Osteocyte (in vitro differentiated cells): ENCODE data around the gene EFCAB6. TPM values are rescaled to one million over a fixed set of nuclear protein-coding genes. Genes with fewer than 3 reads are reported as not detected.

Source experiments
- DNase-seq: peaks from one replicate; pipeline ENCODE4 v3.0.0; 2021; ENCODE audit warnings: mixed read lengths; ENCODE audit not compliant: unreplicated experiment; ENCODE audit errors: extremely low spot score
- H3K27ac Mint-ChIP-seq: one replicate; pipeline ENCODE4 v1.8.0; 2021; ENCODE audit warnings: mild to moderate bottlenecking, mixed read lengths; ENCODE audit not compliant: unreplicated experiment
- H3K27me3 Mint-ChIP-seq: one replicate; pipeline ENCODE4 v1.8.0; 2021; ENCODE audit warnings: mixed read lengths; ENCODE audit not compliant: unreplicated experiment
- H3K36me3 Mint-ChIP-seq: one replicate; pipeline ENCODE4 v1.8.0; 2021; ENCODE audit warnings: mixed read lengths; ENCODE audit not compliant: unreplicated experiment
- H3K4me1 Mint-ChIP-seq: one replicate; pipeline ENCODE4 v1.8.0; 2021; ENCODE audit warnings: mixed read lengths; ENCODE audit not compliant: unreplicated experiment
- H3K4me3 Mint-ChIP-seq: one replicate; pipeline ENCODE4 v1.8.0; 2021; ENCODE audit warnings: mild to moderate bottlenecking, moderate library complexity, mixed read lengths; ENCODE audit not compliant: unreplicated experiment
- H3K9me3 Mint-ChIP-seq: one replicate; pipeline ENCODE4 v1.8.0; 2021; ENCODE audit warnings: mixed read lengths; ENCODE audit not compliant: unreplicated experiment
- total RNA-seq: library from RNA; stranded (reverse); gene quantifications from 2 replicates; pipeline ENCODE4 v1.2.1, GENCODE V29; 2021
- TF ChIP-seq, protein P1 (sequence below): fragments of 200-600 bp; sonication (generic); IDR thresholded peaks from 2 replicates; pipeline ENCODE4 v1.5.0; 2021; ENCODE audit warnings: antibody characterized with exemption, mild to moderate bottlenecking, moderate library complexity

Gene EFCAB6
- total RNA-seq, 1 donor from 2014 or later = 1.4 TPM

DNA sequence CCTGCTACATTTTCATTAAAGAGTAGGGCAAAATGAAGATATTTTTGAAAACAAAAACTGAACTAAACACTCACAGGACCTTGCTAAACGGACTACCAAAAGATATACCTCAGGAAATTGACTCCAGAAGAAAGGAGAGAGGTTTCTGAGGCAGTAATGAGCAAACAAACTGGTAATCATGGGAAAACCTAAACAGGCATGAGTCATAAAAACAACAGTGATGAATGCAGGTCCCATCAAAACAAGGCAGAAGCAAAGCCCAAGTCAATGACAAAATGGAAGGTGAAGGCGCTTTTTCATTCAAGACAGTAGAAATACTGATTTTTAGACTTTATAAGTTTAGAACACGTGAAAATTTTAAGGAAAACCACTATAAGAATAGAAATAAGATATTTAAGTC, 104.5 kb downstream of the EFCAB6 start:
- Mint-ChIP-seq H3K4me1 (no peaks in the 10 kb centered on the region), H3K27ac (no peak overlapping the region), H3K9me3 (peaks cover 19% of the 10 kb centered on the region), H3K4me3 (no peak overlapping the region), H3K36me3 (no peaks in the 10 kb centered on the region), H3K27me3 (peaks cover 3% of the 10 kb centered on the region)
- TF ChIP-seq, protein P1, sequence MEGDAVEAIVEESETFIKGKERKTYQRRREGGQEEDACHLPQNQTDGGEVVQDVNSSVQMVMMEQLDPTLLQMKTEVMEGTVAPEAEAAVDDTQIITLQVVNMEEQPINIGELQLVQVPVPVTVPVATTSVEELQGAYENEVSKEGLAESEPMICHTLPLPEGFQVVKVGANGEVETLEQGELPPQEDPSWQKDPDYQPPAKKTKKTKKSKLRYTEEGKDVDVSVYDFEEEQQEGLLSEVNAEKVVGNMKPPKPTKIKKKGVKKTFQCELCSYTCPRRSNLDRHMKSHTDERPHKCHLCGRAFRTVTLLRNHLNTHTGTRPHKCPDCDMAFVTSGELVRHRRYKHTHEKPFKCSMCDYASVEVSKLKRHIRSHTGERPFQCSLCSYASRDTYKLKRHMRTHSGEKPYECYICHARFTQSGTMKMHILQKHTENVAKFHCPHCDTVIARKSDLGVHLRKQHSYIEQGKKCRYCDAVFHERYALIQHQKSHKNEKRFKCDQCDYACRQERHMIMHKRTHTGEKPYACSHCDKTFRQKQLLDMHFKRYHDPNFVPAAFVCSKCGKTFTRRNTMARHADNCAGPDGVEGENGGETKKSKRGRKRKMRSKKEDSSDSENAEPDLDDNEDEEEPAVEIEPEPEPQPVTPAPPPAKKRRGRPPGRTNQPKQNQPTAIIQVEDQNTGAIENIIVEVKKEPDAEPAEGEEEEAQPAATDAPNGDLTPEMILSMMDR = no peak
- no peak for DNase-seq

DNA sequence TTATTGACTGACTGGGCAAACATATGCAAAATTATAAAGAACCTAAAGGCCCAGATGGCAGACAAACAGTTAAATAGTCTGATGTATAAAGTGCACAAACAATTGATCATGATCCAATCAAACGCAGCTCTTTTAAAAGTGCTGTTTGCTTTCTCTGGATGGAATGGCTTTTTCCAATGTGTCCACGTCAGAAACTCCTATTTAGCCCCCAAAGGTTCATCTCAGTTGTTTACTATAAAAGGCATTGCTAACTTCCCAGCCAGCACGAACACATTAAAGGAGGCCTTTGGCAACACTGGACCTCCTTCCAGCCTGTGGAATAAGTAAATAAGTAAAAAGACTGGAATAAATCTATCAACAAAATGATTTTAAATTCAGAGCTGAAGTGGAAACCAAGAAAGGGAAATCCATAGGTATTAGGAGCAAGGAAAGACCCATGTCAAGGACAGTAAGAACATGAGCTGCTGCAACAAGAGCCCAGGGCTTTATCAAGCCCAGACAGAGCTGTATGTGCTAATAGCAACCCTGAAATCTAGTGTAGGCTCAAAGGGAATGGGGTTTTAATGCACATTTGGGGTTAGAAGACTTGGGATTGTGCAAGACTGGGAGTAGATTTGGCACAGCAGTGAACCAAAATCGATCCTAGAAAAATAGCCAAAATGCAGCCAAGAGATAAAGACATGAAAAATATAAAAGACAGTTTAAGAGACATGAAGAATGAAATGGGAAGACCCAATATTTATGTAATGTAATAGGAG, 105.4 kb downstream of the EFCAB6 start:
- H3K9me3 Mint-ChIP-seq = peaks cover 19% of the 10 kb centered on the region
- H3K36me3 Mint-ChIP-seq = no peaks in the 10 kb centered on the region
- H3K4me3 Mint-ChIP-seq = no peak overlapping the region
- no peak for DNase-seq
- peaks cover 3% of the 10 kb centered on the region for H3K27me3 Mint-ChIP-seq
- TF ChIP-seq, protein P1 = no peak
- no peak overlapping the region for H3K27ac Mint-ChIP-seq
- H3K4me1 Mint-ChIP-seq = no peaks in the 10 kb centered on the region

DNA sequence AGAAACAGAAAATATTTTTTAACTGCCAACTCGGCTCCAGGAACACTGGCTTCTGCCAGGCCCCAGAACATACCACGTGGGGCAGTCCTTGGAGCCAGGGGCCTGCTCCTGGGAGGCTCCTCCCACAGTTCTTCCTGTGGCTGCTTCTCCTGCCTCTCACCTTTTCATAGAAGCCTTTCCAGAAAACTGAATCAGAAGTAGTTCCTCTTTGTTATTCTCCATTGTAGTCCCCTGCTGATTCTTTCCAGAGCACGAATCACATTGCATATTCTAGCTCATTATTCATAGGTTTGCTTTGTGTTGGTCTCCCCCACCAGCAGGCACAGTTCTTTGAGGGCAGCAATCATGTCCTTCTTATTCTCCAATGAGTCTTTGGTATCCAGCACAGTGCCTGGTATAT, 106.0 kb downstream of the EFCAB6 start:
- Mint-ChIP-seq H3K36me3 (no peaks in the 10 kb centered on the region), H3K27ac (no peak overlapping the region)

DNA sequence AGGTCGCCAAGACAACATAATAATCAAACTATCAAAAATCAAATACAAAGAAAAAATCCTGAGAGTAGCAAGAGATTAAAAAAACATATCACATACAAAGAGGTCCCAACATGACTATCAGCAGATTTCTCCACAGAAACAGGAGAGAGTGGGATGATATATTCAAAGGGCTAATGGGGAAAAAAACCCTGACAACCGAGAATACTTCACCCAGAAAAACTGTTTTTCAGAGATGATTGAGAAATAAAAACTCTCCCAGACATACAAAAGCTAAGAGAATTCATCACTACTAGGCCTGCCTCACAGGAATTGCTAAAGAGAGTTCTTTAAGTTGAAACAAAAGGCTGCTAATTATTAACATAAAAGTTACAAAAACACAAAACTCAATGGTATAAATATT, 108.1 kb downstream of the EFCAB6 start:
- H3K27me3 Mint-ChIP-seq = no peaks in the 10 kb centered on the region
- TF ChIP-seq, protein P1 = no peak
- no peak overlapping the region for H3K4me3 Mint-ChIP-seq
- no peaks in the 10 kb centered on the region for H3K4me1 Mint-ChIP-seq
- peaks cover 19% of the 10 kb centered on the region for H3K9me3 Mint-ChIP-seq
- H3K27ac Mint-ChIP-seq = no peak overlapping the region
- DNase-seq = no peak
- no peaks in the 10 kb centered on the region for H3K36me3 Mint-ChIP-seq

More for the DNA sequence above, 106.0 kb downstream of the EFCAB6 start:
- DNase-seq = no peak
- H3K4me1 Mint-ChIP-seq = no peaks in the 10 kb centered on the region
- no peak overlapping the region for H3K4me3 Mint-ChIP-seq
- TF ChIP-seq, protein P1 = no peak
- peaks cover 3% of the 10 kb centered on the region for H3K27me3 Mint-ChIP-seq
- H3K9me3 Mint-ChIP-seq = peaks cover 19% of the 10 kb centered on the region

DNA sequence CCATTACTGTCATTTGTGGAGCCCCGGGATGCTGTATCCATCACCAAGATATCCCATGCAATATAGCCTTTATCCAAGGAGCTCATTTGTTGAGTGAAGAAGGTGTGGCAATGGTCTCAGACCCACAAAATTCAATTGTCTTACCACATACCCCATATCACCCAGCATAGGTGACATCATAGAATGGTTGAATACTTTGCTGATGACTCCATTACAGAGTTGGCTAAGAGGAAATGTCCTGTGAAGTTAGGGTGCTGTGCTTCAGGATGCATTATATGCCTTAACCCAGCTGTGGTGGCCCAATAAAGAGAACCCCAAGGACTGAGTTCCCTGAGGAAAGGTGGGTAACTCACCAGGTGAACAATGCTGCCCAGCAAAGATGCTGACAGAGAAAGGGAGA, 113.7 kb downstream of the EFCAB6 start:
- Mint-ChIP-seq H3K36me3 (no peaks in the 10 kb centered on the region), H3K4me1 (no peaks in the 10 kb centered on the region), H3K4me3 (no peak overlapping the region), H3K27me3 (peaks cover 8% of the 10 kb centered on the region), H3K9me3 (peaks cover 3% of the 10 kb centered on the region), H3K27ac (no peak overlapping the region)
- DNase-seq = no peak
- TF ChIP-seq, protein P1 = no peak
